BJ (cell line): ENCODE results near the gene VWF. TPM values are rescaled to one million over a fixed set of nuclear protein-coding genes. Genes with fewer than 3 reads are reported as not detected.

ENCODE experiments used
- CTCF ChIA-PET: fragments of 350-600 bp; formaldehyde crosslinking; extraction: SDS; loops from one replicate; lab custom pipeline; 2021; ENCODE audit warnings: antibody characterized with exemption, inconsistent platforms; lab: Yijun Ruan, JAX
- POLR2A ChIA-PET: fragments of 300-600 bp; sonication (Branson Sonifier 250); formaldehyde crosslinking; extraction: SDS; loops from one replicate; lab custom pipeline; 2021; ENCODE audit warnings: antibody characterized with exemption; lab: Charles Lee
- DNase-seq: peaks from one replicate; pipeline ENCODE4 v3.0.0-alpha.2; 2011; ENCODE audit warnings: low read depth
- H3K27me3 ChIP-seq: 2 replicates; pipeline ENCODE4 v1.6.0; 2011; ENCODE audit warnings: low read length; ENCODE audit not compliant: control insufficient read depth, insufficient read depth
- H3K36me3 ChIP-seq: 2 replicates; pipeline ENCODE4 v1.5.1; 2011; ENCODE audit warnings: low read length; ENCODE audit not compliant: control insufficient read depth, insufficient read depth
- H3K4me3 ChIP-seq: 2 replicates; pipeline ENCODE4 v1.5.1; 2011; ENCODE audit warnings: low read depth, mild to moderate bottlenecking, control low read depth, low read length
- CTCF ChIP-seq: IDR thresholded peaks from 2 replicates; pipeline ENCODE4 v1.5.1; 2011; ENCODE audit warnings: low read depth, mild to moderate bottlenecking, control low read depth, inconsistent platforms, low read length, moderate library complexity; ENCODE audit not compliant: insufficient read depth
- polyA plus RNA-seq: library from polyadenylated mRNA; depleted of rRNA; stranded (reverse); fragments of >200 nt; gene quantifications from 2 replicates; pipeline ENCODE4 v1.2.3, GENCODE V29; 2011

The VWF gene
- polyA plus RNA-seq, 1 experiment = 0.06 TPM

- ChIA-PET POLR2A (interaction anchor here (0.6 kb wide), 1 partner anchor 467 kb away, joined by 3 read pairs; no protein-coding TSS in a partner anchor), CTCF (interaction anchor here (1.0 to 5.2 kb wide), 7 partner anchors 10 to 212 kb away, joined by 3 to 30 read pairs (median 5); no protein-coding TSS in a partner anchor)
- Histone ChIP-seq H3K36me3 (no peaks in the 10 kb centered on the region), H3K4me3 (no peak overlapping the region), H3K27me3 (no peaks in the 10 kb centered on the region)
- TF ChIP-seq CTCF = peak; percentile 40
- DNase-seq = no peak
These were observed 52.1 kb downstream of the VWF start for GRCh38 chr12:6072302-6072752.

- DNase-seq = no peak
- H3K36me3 ChIP-seq = no peaks in the 10 kb centered on the region
- ChIA-PET POLR2A (no interaction called here), CTCF (interaction anchor here (0.7 to 5.2 kb wide), 9 partner anchors 9 to 681 kb away, joined by 3 to 30 read pairs (median 5); no protein-coding TSS in a partner anchor)
- TF ChIP-seq CTCF = no peak
- no peak overlapping the region for H3K4me3 ChIP-seq
- H3K27me3 ChIP-seq = no peaks in the 10 kb centered on the region
These were observed 52.9 kb downstream of the VWF start for GRCh38 chr12:6071589-6071988.

DNA sequence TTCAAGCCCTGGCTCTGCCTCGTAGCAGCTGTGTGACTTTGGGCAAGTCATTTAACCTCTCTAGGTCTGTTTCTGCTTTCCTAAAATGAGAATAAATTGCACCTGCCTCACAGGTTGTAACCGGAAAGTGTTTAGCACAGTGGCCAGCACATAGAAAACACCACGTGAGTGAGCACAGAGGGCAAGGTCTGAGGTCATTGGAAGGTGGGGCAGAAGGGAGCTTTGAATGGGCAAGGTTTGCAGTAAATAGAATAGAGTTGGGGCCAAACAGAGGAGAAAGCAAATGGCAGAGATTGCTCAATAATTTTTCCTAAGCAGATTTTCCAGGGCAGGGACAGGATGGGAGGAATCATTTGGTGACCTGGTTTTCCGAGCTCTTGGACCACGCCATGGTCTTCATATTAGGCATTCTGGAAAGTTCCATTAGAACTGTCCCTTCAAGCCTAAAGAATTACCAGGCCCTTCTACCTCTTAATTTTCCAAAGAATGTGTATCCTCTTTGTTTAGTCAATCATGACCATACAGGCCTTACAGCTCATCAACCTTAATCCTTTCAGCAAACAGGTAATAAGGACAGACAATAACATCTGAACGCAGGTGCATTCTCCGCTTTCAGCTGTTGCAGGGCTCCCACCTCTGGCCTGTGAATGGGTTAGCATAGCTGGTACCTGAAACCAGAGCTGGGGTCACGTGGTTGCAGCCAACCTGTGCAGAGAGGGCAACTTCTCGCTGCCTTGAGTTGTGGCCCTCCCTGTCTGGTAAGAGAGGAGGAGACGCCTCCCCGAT lies 53.8 kb downstream of the VWF start:
- no peak for DNase-seq
- H3K27me3 ChIP-seq = no peaks in the 10 kb centered on the region
- H3K36me3 ChIP-seq = no peaks in the 10 kb centered on the region
- H3K4me3 ChIP-seq = no peak overlapping the region
- no peak for TF ChIP-seq CTCF
- ChIA-PET CTCF (interaction anchor here (0.7 to 5.2 kb wide), 11 partner anchors 11 to 682 kb away, joined by 3 to 30 read pairs (median 4); no protein-coding TSS in a partner anchor), POLR2A (no interaction called here)

DNA sequence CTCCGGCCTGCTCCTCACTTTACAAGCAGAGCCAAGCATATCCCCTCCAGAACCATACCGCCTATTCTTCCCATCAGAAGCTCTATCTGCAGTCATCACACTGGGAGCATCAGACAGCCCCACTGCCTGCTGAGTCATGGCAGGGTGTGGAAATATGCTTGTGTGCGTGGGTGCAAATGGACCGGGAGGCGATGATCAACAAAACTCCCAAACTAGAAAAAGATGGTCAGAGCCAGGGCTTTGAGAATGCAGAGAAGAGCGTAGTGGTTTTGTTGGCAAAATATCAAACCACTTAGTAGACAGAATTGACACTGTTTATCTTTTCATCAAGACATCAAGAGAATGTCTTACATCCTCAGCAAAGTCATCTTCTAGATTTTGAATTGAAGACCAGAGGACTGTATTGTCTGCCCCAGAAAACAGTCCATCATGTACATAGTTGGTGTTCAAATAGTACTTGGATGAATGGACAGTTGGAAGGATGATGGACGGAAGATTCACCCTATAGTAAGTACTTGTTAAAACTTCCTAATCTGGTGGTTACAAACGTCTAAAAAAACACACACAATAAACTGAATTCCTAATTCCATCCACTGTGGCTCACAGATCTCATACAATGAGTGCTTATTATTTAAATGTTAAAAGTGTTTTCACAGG lies 54.9 kb downstream of the VWF start:
- Histone ChIP-seq H3K36me3 (no peaks in the 10 kb centered on the region), H3K27me3 (no peaks in the 10 kb centered on the region; the same call in 1 of the 2 replicates), H3K4me3 (no peak overlapping the region)
- ChIA-PET POLR2A (no interaction called here), CTCF (interaction anchor here (0.5 to 5.2 kb wide), 7 partner anchors 12 to 218 kb away, joined by 3 to 30 read pairs (median 3); no protein-coding TSS in a partner anchor)
- peak; percentile 89 for DNase-seq
- no peak for TF ChIP-seq CTCF

DNA sequence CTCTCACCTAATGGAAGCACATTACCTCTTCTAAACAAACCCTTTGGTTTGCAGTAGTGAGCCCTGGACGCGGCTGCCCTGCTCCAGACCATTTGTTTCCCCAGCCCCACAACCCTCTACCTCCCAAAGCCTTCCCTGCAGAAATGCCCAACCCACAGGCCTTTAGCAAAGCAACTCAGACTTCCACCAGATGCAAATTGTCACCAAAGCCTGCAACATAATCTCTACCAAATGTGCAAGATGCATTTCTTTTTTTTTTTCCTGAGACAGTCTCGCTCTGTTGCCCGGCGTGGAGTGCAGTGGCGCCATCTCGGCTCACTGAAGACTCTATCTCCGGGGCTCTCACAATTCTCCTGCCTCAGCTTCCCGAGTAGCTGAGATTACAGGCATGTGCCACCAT lies 56.2 kb downstream of the VWF start:
- no peak overlapping the region for H3K4me3 ChIP-seq
- ChIA-PET CTCF (interaction anchor here (1.0 to 2.1 kb wide), 4 partner anchors 126 to 218 kb away, joined by 3 to 17 read pairs (median 6); no protein-coding TSS in a partner anchor), POLR2A (no interaction called here)
- no peaks in the 10 kb centered on the region for H3K36me3 ChIP-seq
- H3K27me3 ChIP-seq = no peaks in the 10 kb centered on the region; the same call in 1 of the 2 replicates
- DNase-seq = no peak
- TF ChIP-seq CTCF = no peak
